ENCODE results near the gene ZNF438. TPM values are rescaled to one million over a fixed set of nuclear protein-coding genes. Genes with fewer than 3 reads are reported as not detected.
A peak's percentile ranks its signal among the peaks of the same experiment; 100 is the strongest.

The ZNF438 gene
- total RNA-seq, 1 experiment from 2014 or later, result 4.3 TPM

DNA sequence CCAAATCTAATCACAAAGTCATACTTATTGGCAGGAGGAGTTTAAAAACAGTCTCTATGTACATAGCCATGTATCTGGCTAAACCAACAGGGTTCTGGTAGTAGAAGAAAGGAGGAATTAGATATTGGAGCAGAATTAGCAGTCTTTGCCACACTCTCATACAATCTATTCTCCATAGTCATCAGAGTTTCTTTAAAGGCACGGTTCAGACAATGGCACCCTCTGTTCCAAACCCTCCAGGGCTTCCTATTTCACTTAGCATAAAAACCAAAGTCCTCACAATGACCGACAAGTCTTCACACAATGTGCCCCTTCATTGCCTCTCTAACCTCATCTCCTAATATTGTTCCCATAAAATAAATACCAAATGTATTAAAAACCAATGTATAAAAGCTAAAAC is 12.7 kb downstream of the ZNF438 start:
- intact Hi-C loops (cut with micrococcal nuclease; ENCODE audit: unreplicated experiment), result no loop called here
- CTCF ChIA-PET, result no interaction called here
- H3K4me1 Mint-ChIP-seq (ENCODE audit: low read depth, unreplicated experiment), result peaks cover 30% of the 10 kb centered on the region

DNA sequence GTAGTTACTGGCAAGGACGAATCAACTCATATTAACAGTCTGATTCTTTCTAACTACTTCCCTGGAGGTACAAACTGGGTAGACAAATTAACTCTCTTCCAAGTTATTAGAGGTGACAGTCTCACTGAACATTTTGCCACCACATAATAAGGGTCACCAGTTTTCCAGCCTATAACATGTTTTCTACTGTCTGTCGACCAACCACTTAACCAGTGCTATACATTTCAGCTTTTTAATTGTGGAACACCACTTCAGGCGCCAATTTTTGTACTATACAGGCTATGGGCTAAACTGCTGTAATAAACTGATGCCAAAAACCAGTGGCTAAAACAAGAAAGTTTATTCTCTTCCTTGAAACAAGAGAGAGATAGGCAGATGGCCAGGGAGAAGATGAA is 13.3 kb downstream of the ZNF438 start:
- TF ChIP-seq, protein P1, sequence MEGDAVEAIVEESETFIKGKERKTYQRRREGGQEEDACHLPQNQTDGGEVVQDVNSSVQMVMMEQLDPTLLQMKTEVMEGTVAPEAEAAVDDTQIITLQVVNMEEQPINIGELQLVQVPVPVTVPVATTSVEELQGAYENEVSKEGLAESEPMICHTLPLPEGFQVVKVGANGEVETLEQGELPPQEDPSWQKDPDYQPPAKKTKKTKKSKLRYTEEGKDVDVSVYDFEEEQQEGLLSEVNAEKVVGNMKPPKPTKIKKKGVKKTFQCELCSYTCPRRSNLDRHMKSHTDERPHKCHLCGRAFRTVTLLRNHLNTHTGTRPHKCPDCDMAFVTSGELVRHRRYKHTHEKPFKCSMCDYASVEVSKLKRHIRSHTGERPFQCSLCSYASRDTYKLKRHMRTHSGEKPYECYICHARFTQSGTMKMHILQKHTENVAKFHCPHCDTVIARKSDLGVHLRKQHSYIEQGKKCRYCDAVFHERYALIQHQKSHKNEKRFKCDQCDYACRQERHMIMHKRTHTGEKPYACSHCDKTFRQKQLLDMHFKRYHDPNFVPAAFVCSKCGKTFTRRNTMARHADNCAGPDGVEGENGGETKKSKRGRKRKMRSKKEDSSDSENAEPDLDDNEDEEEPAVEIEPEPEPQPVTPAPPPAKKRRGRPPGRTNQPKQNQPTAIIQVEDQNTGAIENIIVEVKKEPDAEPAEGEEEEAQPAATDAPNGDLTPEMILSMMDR (IDR thresholded peaks at IDR 0.05; ENCODE audit: unreplicated experiment), result no peak
- no peaks in the 10 kb centered on the region for H3K9me3 Mint-ChIP-seq (ENCODE audit: low read depth, unreplicated experiment)
- H3K27me3 Mint-ChIP-seq (ENCODE audit: unreplicated experiment), result no peaks in the 10 kb centered on the region
- CTCF ChIA-PET, result no interaction called here
- H3K27ac Mint-ChIP-seq (ENCODE audit: unreplicated experiment), result no peak overlapping the region
- no peak overlapping the region for H3K4me3 Mint-ChIP-seq (ENCODE audit: low read depth, unreplicated experiment)
- DNase-seq, result no peak
- H3K36me3 Mint-ChIP-seq (ENCODE audit: insufficient read depth, unreplicated experiment), result no peaks in the 10 kb centered on the region
- peaks cover 30% of the 10 kb centered on the region for H3K4me1 Mint-ChIP-seq (ENCODE audit: low read depth, unreplicated experiment)
- BruUV-seq (replicated peaks), result no TSS peak
- intact Hi-C loops (cut with micrococcal nuclease; ENCODE audit: unreplicated experiment), result no loop called here

More for the DNA sequence above, 12.7 kb downstream of the ZNF438 start:
- peak overlapping the region; percentile 21 for H3K27ac Mint-ChIP-seq (ENCODE audit: unreplicated experiment)
- H3K36me3 Mint-ChIP-seq (ENCODE audit: insufficient read depth, unreplicated experiment), result no peaks in the 10 kb centered on the region
- H3K9me3 Mint-ChIP-seq (ENCODE audit: low read depth, unreplicated experiment), result no peaks in the 10 kb centered on the region
- DNase-seq, result peak; percentile 30
- TF ChIP-seq, protein P1 (IDR thresholded peaks at IDR 0.05; ENCODE audit: unreplicated experiment), result no peak
- no TSS peak for BruUV-seq (replicated peaks)
- no peak overlapping the region for H3K4me3 Mint-ChIP-seq (ENCODE audit: low read depth, unreplicated experiment)
- no peaks in the 10 kb centered on the region for H3K27me3 Mint-ChIP-seq (ENCODE audit: unreplicated experiment)

DNA sequence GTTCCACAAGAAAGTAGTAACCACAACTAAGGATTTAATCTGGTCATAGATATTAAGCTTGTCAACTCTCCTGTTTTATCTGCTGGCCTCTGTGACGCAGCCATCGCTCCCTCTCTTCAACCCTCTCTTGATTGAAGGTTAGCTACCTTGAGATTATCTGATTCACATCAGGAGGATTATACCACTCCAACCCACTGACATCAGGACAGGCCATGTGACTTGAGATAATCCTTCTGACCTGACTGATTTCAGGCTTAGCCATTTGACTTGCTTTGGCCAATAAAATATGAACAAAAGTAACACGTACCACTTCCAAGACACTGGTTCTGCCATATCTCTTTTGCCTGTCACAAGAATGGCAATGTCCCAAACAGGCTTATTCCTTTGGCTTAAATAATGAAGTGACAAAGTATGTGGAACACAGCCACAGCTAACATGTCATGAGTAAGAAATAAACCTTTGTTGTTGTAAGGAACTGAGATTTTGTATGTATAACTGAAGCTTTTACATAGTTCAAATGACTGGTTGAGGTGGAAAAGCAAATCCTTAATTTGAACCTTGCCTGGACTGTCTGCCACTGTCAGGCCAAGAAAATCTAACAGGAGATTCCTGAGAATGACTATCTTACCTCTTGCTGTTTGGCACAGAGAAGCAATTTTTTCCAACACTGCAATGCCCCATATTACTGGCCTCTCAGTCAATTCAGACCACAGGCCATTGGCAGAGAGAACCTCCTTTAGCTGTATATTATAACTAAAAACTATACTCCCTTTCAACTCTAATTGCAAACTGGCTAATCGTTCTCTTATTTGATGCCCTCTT is 13.9 kb downstream of the ZNF438 start:
- CTCF ChIA-PET, result no interaction called here
- intact Hi-C loops (cut with micrococcal nuclease; ENCODE audit: unreplicated experiment), result no loop called here
- peaks cover 32% of the 10 kb centered on the region for H3K4me1 Mint-ChIP-seq (ENCODE audit: low read depth, unreplicated experiment)
- H3K4me3 Mint-ChIP-seq (ENCODE audit: low read depth, unreplicated experiment), result no peak overlapping the region
- BruUV-seq (replicated peaks), result no TSS peak
- H3K27ac Mint-ChIP-seq (ENCODE audit: unreplicated experiment), result no peak overlapping the region
- TF ChIP-seq, protein P1 (IDR thresholded peaks at IDR 0.05; ENCODE audit: unreplicated experiment), result no peak
- no peak for DNase-seq
- no peaks in the 10 kb centered on the region for H3K27me3 Mint-ChIP-seq (ENCODE audit: unreplicated experiment)
- no peaks in the 10 kb centered on the region for H3K36me3 Mint-ChIP-seq (ENCODE audit: insufficient read depth, unreplicated experiment)
- no peaks in the 10 kb centered on the region for H3K9me3 Mint-ChIP-seq (ENCODE audit: low read depth, unreplicated experiment)

DNA sequence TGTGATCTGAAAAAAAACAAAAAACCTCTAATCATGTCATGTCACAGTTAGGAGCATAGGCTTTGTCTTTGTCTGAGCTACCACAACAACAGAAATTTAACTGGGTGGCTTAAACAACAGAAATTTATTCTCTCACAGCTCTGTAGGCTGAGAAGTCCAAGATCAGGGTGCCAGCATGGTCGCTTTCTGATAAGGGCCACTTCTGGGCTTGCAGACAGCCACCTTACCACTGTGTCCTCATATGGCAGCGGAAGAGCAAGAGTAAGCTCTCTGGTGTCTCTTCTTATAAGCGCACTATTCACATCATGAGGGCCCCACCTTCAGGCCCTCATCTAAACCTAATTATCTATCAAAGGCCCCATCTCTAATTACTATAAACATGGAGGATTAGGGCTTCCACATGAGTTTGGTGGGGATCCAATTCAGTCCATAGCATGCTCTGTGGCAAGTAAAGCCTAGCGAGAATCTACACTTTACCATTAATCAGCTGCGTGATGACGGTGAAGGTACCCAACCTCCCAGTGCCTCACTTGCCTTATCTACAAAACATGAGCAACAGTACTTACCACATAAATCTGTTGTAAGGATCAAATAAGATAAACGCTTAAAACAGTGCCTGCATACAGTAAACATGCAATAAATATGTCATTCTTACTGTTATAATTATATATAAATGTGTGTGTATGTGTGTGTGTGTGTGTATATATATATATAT is 17.3 kb downstream of the ZNF438 start:
- no peak for DNase-seq
- CTCF ChIA-PET, result no interaction called here
- Mint-ChIP-seq H3K27me3 (ENCODE audit: unreplicated experiment) (no peaks in the 10 kb centered on the region), H3K4me3 (ENCODE audit: low read depth, unreplicated experiment) (no peak overlapping the region), H3K9me3 (ENCODE audit: low read depth, unreplicated experiment) (no peaks in the 10 kb centered on the region), H3K27ac (ENCODE audit: unreplicated experiment) (no peak overlapping the region), H3K36me3 (ENCODE audit: insufficient read depth, unreplicated experiment) (no peaks in the 10 kb centered on the region), H3K4me1 (ENCODE audit: low read depth, unreplicated experiment) (peaks cover 43% of the 10 kb centered on the region)
- intact Hi-C loops (cut with micrococcal nuclease; ENCODE audit: unreplicated experiment), result no loop called here
- TF ChIP-seq, protein P1 (IDR thresholded peaks at IDR 0.05; ENCODE audit: unreplicated experiment), result no peak
- no TSS peak for BruUV-seq (replicated peaks)
